ENCODE data around the gene PARVA. TPM values are rescaled to one million over a fixed set of nuclear protein-coding genes. Genes with fewer than 3 reads are reported as not detected.
"Not testable (repeated sequence)": the region's sequence is repeated elsewhere in the genome, so short reads cannot be mapped to it uniquely, and the experiment has no call there.

PARVA gene
- total RNA-seq, 4 donors from 2014 or later = 28.5 to 37.4 (median 32.2) TPM

GRCh38 chr11:12356944-12357655, 20.3 kb upstream of the PARVA start:
- Histone ChIP-seq H3K36me3 (no peaks in the 10 kb centered on the region), H3K27me3 (no peaks in the 10 kb centered on the region), H3K27ac (no peak overlapping the region), H3K4me3 (replicated peaks in 1 of 3) (no peak overlapping the region), H3K4me1 (no peaks in the 10 kb centered on the region), H3K9me3 (no peaks in the 10 kb centered on the region)
- no peak for DNase-seq
- 81 to 88% methylated on average over 4 of the region's 4 CpGs for WGBS, 2 donors
- TF ChIP-seq CTCF (IDR thresholded peaks at IDR 0.05) (no peak), POLR2A (IDR thresholded peaks at IDR 0.05) (no peak)
- intact Hi-C loops (cut with DNase I) = no loop called here

GRCh38 chr11:12357697-12358096, 19.7 kb upstream of the PARVA start:
- intact Hi-C loops (cut with DNase I) = not testable (repeated sequence)

GRCh38 chr11:12358302-12359188, 18.8 kb upstream of the PARVA start:
- no peak overlapping the region for H3K4me3 ChIP-seq (replicated peaks in 1 of 3)
- H3K36me3 ChIP-seq = no peaks in the 10 kb centered on the region
- H3K4me1 ChIP-seq = no peaks in the 10 kb centered on the region
- intact Hi-C loops (cut with DNase I) = no loop called here
- H3K9me3 ChIP-seq = no peaks in the 10 kb centered on the region
- H3K27me3 ChIP-seq = no peaks in the 10 kb centered on the region
- DNase-seq = no peak
- TF ChIP-seq POLR2A (IDR thresholded peaks at IDR 0.05) = no peak
- TF ChIP-seq CTCF (IDR thresholded peaks at IDR 0.05) = no peak
- no peak overlapping the region for H3K27ac ChIP-seq
- WGBS, 2 donors = 88% methylated on average over 12 of the region's 12 CpGs

More at GRCh38 chr11:12357697-12358096, 19.7 kb upstream of the PARVA start:
- H3K27ac ChIP-seq; H3K4me3 ChIP-seq (replicated peaks in 1 of 3); H3K4me1 ChIP-seq; H3K9me3 ChIP-seq; H3K36me3 ChIP-seq; H3K27me3 ChIP-seq; DNase-seq: not testable (repeated sequence)
- 95 to 96% methylated on average over 3 of the region's 3 CpGs for WGBS, 2 donors

GRCh38 chr11:12359761-12360160, 17.6 kb upstream of the PARVA start:
- H3K27me3 ChIP-seq = no peaks in the 10 kb centered on the region
- H3K4me1 ChIP-seq = no peaks in the 10 kb centered on the region
- no peaks in the 10 kb centered on the region for H3K9me3 ChIP-seq
- intact Hi-C loops (cut with DNase I) = no loop called here
- TF ChIP-seq CTCF (IDR thresholded peaks at IDR 0.05) (no peak), POLR2A (IDR thresholded peaks at IDR 0.05) (no peak)
- DNase-seq = no peak
- no peaks in the 10 kb centered on the region for H3K36me3 ChIP-seq
- WGBS, 2 donors = 92 to 96% methylated on average over 5 of the region's 5 CpGs
- no peak overlapping the region for H3K4me3 ChIP-seq (replicated peaks in 1 of 3)
- H3K27ac ChIP-seq = no peak overlapping the region

GRCh38 chr11:12361682-12362081, 15.7 kb upstream of the PARVA start:
- no peaks in the 10 kb centered on the region for H3K27me3 ChIP-seq
- H3K9me3 ChIP-seq = no peaks in the 10 kb centered on the region
- H3K36me3 ChIP-seq = no peaks in the 10 kb centered on the region
- no peak overlapping the region for H3K27ac ChIP-seq
- no peak overlapping the region for H3K4me3 ChIP-seq (replicated peaks in 1 of 3)
- intact Hi-C loops (cut with DNase I) = no loop called here
- H3K4me1 ChIP-seq = peaks cover 4 to 8% of the 10 kb centered on the region in 2 donors
- WGBS, 2 donors = 82 to 83% methylated on average over 3 of the region's 3 CpGs
- TF ChIP-seq CTCF (IDR thresholded peaks at IDR 0.05) = no peak
- TF ChIP-seq POLR2A (IDR thresholded peaks at IDR 0.05) = no peak
- DNase-seq = peak in 1 of 2 donors; percentile 7

All from thyroid gland (tissue), 4 donors.